ENCODE results near the gene NRG3.

The NRG3 gene

GRCh38 chr10:82882722-82883121, 1007.7 kb downstream of the NRG3 start:
- no peak overlapping the region for H3K27ac ChIP-seq
- TF ChIP-seq FOXP2 (optimal IDR thresholded peaks at IDR 0.05; ENCODE audit: control extremely low read depth, extremely low read length, insufficient read depth) = no peak
- no peak for TF ChIP-seq EZH2 (IDR thresholded peaks at IDR 0.05)
- no peak for TF ChIP-seq POLR2AphosphoS5 (IDR thresholded peaks at IDR 0.05; ENCODE audit: borderline replicate concordance, low read depth, low read length)
- no peak overlapping the region for H3K4me3 ChIP-seq
- no peaks in the 10 kb centered on the region for H3K9me3 ChIP-seq (ENCODE audit: low read depth, low read length)
- no peaks in the 10 kb centered on the region for H3K36me3 ChIP-seq (ENCODE audit: insufficient read depth, low read length)
- DNase-seq (ENCODE audit: low read depth, low spot score) = no peak
- H3K9ac ChIP-seq (ENCODE audit: insufficient read length) = no peak overlapping the region

DNA sequence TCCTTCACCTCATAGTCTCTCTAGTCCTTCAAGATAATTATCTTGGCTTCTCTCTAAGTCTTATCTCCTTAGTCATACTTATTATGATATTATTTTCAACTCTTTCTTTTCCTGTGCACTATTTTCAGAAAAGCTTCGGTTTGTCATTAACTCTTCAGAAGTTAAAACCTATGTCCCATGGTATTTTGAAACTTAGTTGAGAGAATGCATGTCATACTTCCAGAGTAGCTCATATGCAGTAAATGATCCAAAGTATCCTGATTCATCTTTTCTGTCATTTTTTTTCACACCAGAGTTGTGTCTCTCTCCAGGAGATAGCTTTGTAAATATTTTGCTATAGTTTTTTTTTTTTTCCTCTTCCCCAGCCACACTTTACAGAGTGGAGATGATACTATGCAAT, 1008.6 kb downstream of the NRG3 start:
- Histone ChIP-seq H3K9me3 (ENCODE audit: low read depth, low read length) (no peaks in the 10 kb centered on the region), H3K9ac (ENCODE audit: insufficient read length) (no peak overlapping the region), H3K27ac (no peak overlapping the region), H3K4me3 (no peak overlapping the region), H3K36me3 (ENCODE audit: insufficient read depth, low read length) (no peaks in the 10 kb centered on the region)
- TF ChIP-seq POLR2AphosphoS5 (IDR thresholded peaks at IDR 0.05; ENCODE audit: borderline replicate concordance, low read depth, low read length) (no peak), FOXP2 (optimal IDR thresholded peaks at IDR 0.05; ENCODE audit: control extremely low read depth, extremely low read length, insufficient read depth) (no peak), EZH2 (IDR thresholded peaks at IDR 0.05) (no peak)
- DNase-seq (ENCODE audit: low read depth, low spot score) = no peak

DNA sequence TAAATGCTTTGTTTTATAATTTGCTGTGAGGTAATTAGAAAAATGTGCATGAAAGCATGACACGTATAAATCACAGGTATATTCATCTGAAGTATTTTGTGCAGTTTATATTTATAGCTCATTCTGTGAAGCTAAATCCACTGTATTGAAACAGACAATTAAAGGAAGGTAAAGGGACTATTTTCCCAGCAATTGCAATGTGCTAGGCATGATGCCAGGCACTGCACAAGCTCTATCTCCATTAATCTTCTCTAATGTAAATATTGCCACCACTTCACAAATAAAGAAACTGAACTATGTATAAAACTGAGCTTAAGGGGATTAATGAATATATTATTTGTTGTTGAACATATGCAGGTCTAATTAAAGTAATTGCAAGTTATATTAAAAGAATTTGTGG, 1012.5 kb downstream of the NRG3 start:
- no peaks in the 10 kb centered on the region for H3K9me3 ChIP-seq (ENCODE audit: low read depth, low read length)
- no peak overlapping the region for H3K4me3 ChIP-seq
- no peak for DNase-seq (ENCODE audit: low read depth, low spot score)
- H3K9ac ChIP-seq (ENCODE audit: insufficient read length) = no peak overlapping the region
- no peak for TF ChIP-seq FOXP2 (optimal IDR thresholded peaks at IDR 0.05; ENCODE audit: control extremely low read depth, extremely low read length, insufficient read depth)
- no peak for TF ChIP-seq POLR2AphosphoS5 (IDR thresholded peaks at IDR 0.05; ENCODE audit: borderline replicate concordance, low read depth, low read length)
- no peak for TF ChIP-seq EZH2 (IDR thresholded peaks at IDR 0.05)
- no peak overlapping the region for H3K27ac ChIP-seq
- H3K36me3 ChIP-seq (ENCODE audit: insufficient read depth, low read length) = no peaks in the 10 kb centered on the region

DNA sequence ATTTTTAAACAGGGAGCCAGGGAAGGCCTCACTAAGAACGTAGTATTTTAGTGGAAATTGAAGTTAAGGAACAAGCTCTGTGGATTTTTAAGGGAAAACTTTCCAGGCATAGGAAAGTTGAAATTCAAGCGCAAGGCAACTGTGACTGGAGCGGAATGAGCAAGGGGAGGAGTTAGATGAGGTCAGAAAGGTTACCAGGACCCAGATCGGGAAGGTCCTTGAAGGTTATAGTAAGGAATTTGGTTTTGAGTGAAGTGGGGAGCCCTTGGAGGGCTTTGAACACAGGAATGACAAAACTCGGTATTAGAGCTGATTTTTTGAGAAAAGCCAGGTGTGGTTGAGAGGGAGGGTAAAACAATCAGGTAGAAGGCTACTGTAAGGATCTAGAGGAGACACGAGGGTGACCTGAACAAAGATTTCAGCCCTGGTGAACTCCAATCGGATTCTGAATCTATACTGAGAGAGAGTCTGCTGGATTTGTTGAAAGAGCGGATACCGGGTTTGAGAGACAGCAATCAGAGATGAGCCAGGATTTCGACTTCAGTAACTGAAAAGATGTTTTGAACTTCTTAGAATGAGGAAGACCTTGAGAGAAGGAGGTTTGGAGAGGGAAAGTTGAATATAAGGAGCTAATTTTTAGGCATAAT, 1013.9 kb downstream of the NRG3 start:
- no peak overlapping the region for H3K9ac ChIP-seq (ENCODE audit: insufficient read length)
- no peak overlapping the region for H3K27ac ChIP-seq
- H3K9me3 ChIP-seq (ENCODE audit: low read depth, low read length) = no peaks in the 10 kb centered on the region
- DNase-seq (ENCODE audit: low read depth, low spot score) = no peak
- H3K36me3 ChIP-seq (ENCODE audit: insufficient read depth, low read length) = no peaks in the 10 kb centered on the region
- no peak overlapping the region for H3K4me3 ChIP-seq
- TF ChIP-seq EZH2 (IDR thresholded peaks at IDR 0.05) (no peak), POLR2AphosphoS5 (IDR thresholded peaks at IDR 0.05; ENCODE audit: borderline replicate concordance, low read depth, low read length) (no peak), FOXP2 (optimal IDR thresholded peaks at IDR 0.05; ENCODE audit: control extremely low read depth, extremely low read length, insufficient read depth) (no peak)

DNA sequence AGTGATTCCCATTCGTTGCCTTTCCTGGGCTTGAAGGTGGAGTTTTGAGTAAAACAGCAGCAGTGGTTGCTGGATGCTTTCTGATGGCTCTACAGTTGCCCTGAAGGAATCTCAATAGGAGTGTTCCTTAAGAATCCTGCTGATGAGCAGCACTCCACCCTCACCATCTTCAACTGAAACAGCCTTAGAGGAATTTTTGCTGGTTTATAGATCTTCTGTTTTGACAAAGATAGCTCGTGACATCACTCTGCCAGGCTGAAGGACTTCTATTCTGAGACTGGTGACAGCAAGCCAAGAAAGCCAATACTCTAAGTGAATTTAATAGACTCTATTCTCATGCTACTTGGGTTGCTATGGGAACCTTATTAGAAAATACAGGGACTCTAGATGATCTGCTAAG, 1014.7 kb downstream of the NRG3 start:
- no peak overlapping the region for H3K4me3 ChIP-seq
- TF ChIP-seq FOXP2 (optimal IDR thresholded peaks at IDR 0.05; ENCODE audit: control extremely low read depth, extremely low read length, insufficient read depth) (no peak), EZH2 (IDR thresholded peaks at IDR 0.05) (no peak), POLR2AphosphoS5 (IDR thresholded peaks at IDR 0.05; ENCODE audit: borderline replicate concordance, low read depth, low read length) (no peak)
- no peak for DNase-seq (ENCODE audit: low read depth, low spot score)
- H3K36me3 ChIP-seq (ENCODE audit: insufficient read depth, low read length) = no peaks in the 10 kb centered on the region
- no peaks in the 10 kb centered on the region for H3K9me3 ChIP-seq (ENCODE audit: low read depth, low read length)
- no peak overlapping the region for H3K27ac ChIP-seq
- H3K9ac ChIP-seq (ENCODE audit: insufficient read length) = no peak overlapping the region

- no peaks in the 10 kb centered on the region for H3K9me3 ChIP-seq (ENCODE audit: low read depth, low read length)
- H3K9ac ChIP-seq (ENCODE audit: insufficient read length) = no peak overlapping the region
- TF ChIP-seq FOXP2 (optimal IDR thresholded peaks at IDR 0.05; ENCODE audit: control extremely low read depth, extremely low read length, insufficient read depth) = no peak
- no peak for TF ChIP-seq EZH2 (IDR thresholded peaks at IDR 0.05)
- TF ChIP-seq POLR2AphosphoS5 (IDR thresholded peaks at IDR 0.05; ENCODE audit: borderline replicate concordance, low read depth, low read length) = no peak
- no peak overlapping the region for H3K27ac ChIP-seq
- no peak overlapping the region for H3K4me3 ChIP-seq
- no peaks in the 10 kb centered on the region for H3K36me3 ChIP-seq (ENCODE audit: insufficient read depth, low read length)
- no peak for DNase-seq (ENCODE audit: low read depth, low spot score)
These were observed 1015.6 kb downstream of the NRG3 start for GRCh38 chr10:82890573-82890972.

DNA sequence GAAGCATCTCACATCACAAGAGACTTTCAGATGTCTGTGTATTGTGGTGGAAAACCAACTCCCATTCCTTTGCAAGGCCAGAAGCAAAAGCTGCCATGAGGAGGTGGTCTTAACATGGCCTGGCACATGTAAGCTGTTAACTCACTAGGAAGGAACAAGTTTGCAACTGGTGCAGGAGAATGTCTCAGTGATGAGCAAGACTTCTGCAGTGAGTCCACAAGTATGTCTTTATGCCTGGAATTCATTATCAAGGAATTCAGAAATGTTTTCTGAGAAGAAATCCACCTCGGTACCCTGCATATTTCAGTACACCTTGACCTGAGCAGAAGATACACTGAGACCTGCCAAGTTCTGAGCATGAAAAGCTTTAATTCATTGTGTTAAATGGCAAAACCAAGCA, 1033.1 kb downstream of the NRG3 start:
- TF ChIP-seq POLR2AphosphoS5 (IDR thresholded peaks at IDR 0.05; ENCODE audit: borderline replicate concordance, low read depth, low read length) (no peak), FOXP2 (optimal IDR thresholded peaks at IDR 0.05; ENCODE audit: control extremely low read depth, extremely low read length, insufficient read depth) (no peak), EZH2 (IDR thresholded peaks at IDR 0.05) (no peak)
- no peak for DNase-seq (ENCODE audit: low read depth, low spot score)
- no peak overlapping the region for H3K9ac ChIP-seq (ENCODE audit: insufficient read length)
- no peaks in the 10 kb centered on the region for H3K36me3 ChIP-seq (ENCODE audit: insufficient read depth, low read length)
- H3K27ac ChIP-seq = no peak overlapping the region
- no peaks in the 10 kb centered on the region for H3K9me3 ChIP-seq (ENCODE audit: low read depth, low read length)
- H3K4me3 ChIP-seq = no peak overlapping the region

- TF ChIP-seq FOXP2 (optimal IDR thresholded peaks at IDR 0.05; ENCODE audit: control extremely low read depth, extremely low read length, insufficient read depth) (no peak), POLR2AphosphoS5 (IDR thresholded peaks at IDR 0.05; ENCODE audit: borderline replicate concordance, low read depth, low read length) (no peak), EZH2 (IDR thresholded peaks at IDR 0.05) (no peak)
- H3K4me3 ChIP-seq = no peak overlapping the region
- DNase-seq (ENCODE audit: low read depth, low spot score) = no peak
- no peaks in the 10 kb centered on the region for H3K9me3 ChIP-seq (ENCODE audit: low read depth, low read length)
- no peaks in the 10 kb centered on the region for H3K36me3 ChIP-seq (ENCODE audit: insufficient read depth, low read length)
- no peak overlapping the region for H3K9ac ChIP-seq (ENCODE audit: insufficient read length)
- no peak overlapping the region for H3K27ac ChIP-seq
These were observed 1033.8 kb downstream of the NRG3 start for GRCh38 chr10:82908751-82909150.

DNA sequence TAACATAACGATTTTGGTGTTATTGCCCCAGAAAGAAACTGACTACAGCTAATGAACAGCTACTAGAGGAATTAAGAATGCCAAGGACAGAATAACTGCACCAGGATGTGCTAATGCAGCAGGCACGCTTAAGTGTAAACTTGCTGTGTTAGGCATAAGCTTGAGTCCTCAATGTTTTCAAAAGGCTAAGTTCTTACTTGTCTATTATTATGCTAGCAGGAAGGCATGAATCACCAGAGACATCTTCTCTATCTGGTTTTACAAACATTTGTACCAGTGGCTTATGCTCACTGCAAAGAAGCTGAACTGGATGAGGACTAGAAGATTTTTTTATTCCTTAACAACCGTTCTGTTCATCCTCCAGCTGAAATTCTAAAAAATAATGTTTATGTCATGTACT, 1035.3 kb downstream of the NRG3 start:
- no peak for TF ChIP-seq FOXP2 (optimal IDR thresholded peaks at IDR 0.05; ENCODE audit: control extremely low read depth, extremely low read length, insufficient read depth)
- no peak for DNase-seq (ENCODE audit: low read depth, low spot score)
- no peaks in the 10 kb centered on the region for H3K9me3 ChIP-seq (ENCODE audit: low read depth, low read length)
- no peak overlapping the region for H3K4me3 ChIP-seq
- no peak overlapping the region for H3K9ac ChIP-seq (ENCODE audit: insufficient read length)
- no peak overlapping the region for H3K27ac ChIP-seq
- no peaks in the 10 kb centered on the region for H3K36me3 ChIP-seq (ENCODE audit: insufficient read depth, low read length)

Data from SK-N-MC (cell line).